OCI-LY7 (cell line): ENCODE data around the gene SPRYD3. TPM values are rescaled to one million over a fixed set of nuclear protein-coding genes. Genes with fewer than 3 reads are reported as not detected.

ENCODE experiments used
- BruUV-seq: library from RNA; stranded (reverse); fragments of 400-500 nt; replicated peaks from 2 replicates; lab custom pipeline; 2021; lab: Mats Ljungman, UMichigan
- CTCF ChIA-PET: fragments of 300-600 bp; sonication (Branson Sonifier 250); formaldehyde crosslinking; loops from one replicate; lab custom pipeline; 2022; ENCODE audit warnings: antibody characterized with exemption; ENCODE audit not compliant: unreplicated experiment; lab: Charles Lee
- POLR2A ChIA-PET: fragments of 300-600 bp; sonication (Branson Sonifier 250); formaldehyde crosslinking; loops from one replicate; lab custom pipeline; 2022; ENCODE audit warnings: antibody characterized with exemption; lab: Charles Lee
- DNase-seq: peaks from one replicate; pipeline ENCODE4 v3.0.0-alpha.2; 2015; ENCODE audit warnings: low spot score
- H2AFZ ChIP-seq: fragments of 200-600 bp; sonication (generic), shearing (Covaris generic); 2 replicates; pipeline ENCODE4 v1.6.1; 2014; ENCODE audit warnings: mild to moderate bottlenecking, antibody characterized with exemption, low read length, moderate library complexity
- H3K27ac ChIP-seq: fragments of 200-600 bp; sonication (generic); 2 replicates; pipeline ENCODE4 v1.5.1; 2014; ENCODE audit warnings: mixed run types, low read depth, mild to moderate bottlenecking, moderate library complexity, low read length, inconsistent platforms; ENCODE audit not compliant: poor library complexity, severe bottlenecking
- H3K36me3 ChIP-seq: fragments of 200-600 bp; sonication (generic); 2 replicates; pipeline ENCODE4 v1.6.1; 2014; ENCODE audit warnings: mild to moderate bottlenecking, antibody characterized with exemption, low read length, moderate library complexity, mixed read lengths; ENCODE audit not compliant: insufficient read depth
- H3K4me1 ChIP-seq: fragments of 200-600 bp; sonication (generic); 2 replicates; pipeline ENCODE4 v1.5.1; 2014; ENCODE audit warnings: mild to moderate bottlenecking, low read length; ENCODE audit not compliant: insufficient read depth, poor library complexity, severe bottlenecking
- H3K4me2 ChIP-seq: fragments of 200-600 bp; sonication (generic); 2 replicates; pipeline ENCODE4 v1.6.1; 2014; ENCODE audit warnings: mild to moderate bottlenecking, low read length
- H3K4me3 ChIP-seq: fragments of 200-600 bp; sonication (generic); 2 replicates; pipeline ENCODE4 v1.5.1; 2014; ENCODE audit warnings: mild to moderate bottlenecking, low read depth, low read length; ENCODE audit not compliant: poor library complexity, severe bottlenecking
- H3K79me2 ChIP-seq: fragments of 200-600 bp; sonication (generic); 2 replicates; pipeline ENCODE4 v1.6.1; 2016; ENCODE audit warnings: low read depth, mild to moderate bottlenecking, low read length, moderate library complexity, mixed read lengths; ENCODE audit not compliant: insufficient read depth
- H3K9me2 ChIP-seq: fragments of 200-600 bp; sonication (generic); 2 replicates; pipeline ENCODE4 v1.6.1; 2016; ENCODE audit warnings: mild to moderate bottlenecking, low read length, mixed read lengths; ENCODE audit not compliant: insufficient read depth
- H3K9me3 ChIP-seq: fragments of 200-600 bp; sonication (generic); 2 replicates; pipeline ENCODE4 v1.6.1; 2014; ENCODE audit warnings: mild to moderate bottlenecking, mixed run types, low read length, mixed read lengths
- H4K20me1 ChIP-seq: fragments of 200-600 bp; sonication (generic); 2 replicates; pipeline ENCODE4 v1.6.1; 2014; ENCODE audit warnings: mild to moderate bottlenecking, antibody characterized with exemption, low read length, moderate library complexity, mixed read lengths; ENCODE audit not compliant: insufficient read depth
- EZH2phosphoT487 ChIP-seq: fragments of 200-600 bp; sonication (generic); IDR thresholded peaks from 2 replicates; pipeline ENCODE4 v1.6.1; 2018; ENCODE audit warnings: low read depth, borderline replicate concordance, mild to moderate bottlenecking, mixed run types, antibody characterized with exemption, low read length, moderate library complexity, mixed read lengths
- intact Hi-C: fragments of 100-400 bp; cut with micrococcal nuclease; formaldehyde crosslinking; loops from one replicate; pipeline ENCODE4 v1.10.0; 2022; ENCODE audit not compliant: unreplicated experiment
- total RNA-seq, 2 experiments: library from RNA; depleted of rRNA in 1 of 2; stranded (reverse); fragments of >200 nt in 1 of 2; shearing (Covaris generic) in 1 of 2; gene quantifications; 2 replicates each; pipeline ENCODE4 v1.2.3, GENCODE V29; 2014 to 2022
- TF ChIP-seq, protein P1 (sequence below): fragments of 200-600 bp; sonication (generic); conservative IDR thresholded peaks from 2 replicates; pipeline ENCODE4 v1.5.1; 2014; ENCODE audit warnings: mild to moderate bottlenecking, antibody characterized with exemption, low read length, moderate library complexity, mixed read lengths

Gene SPRYD3
- total RNA-seq, 2 experiments from 2014 or later, result 7.3 to 20.5 TPM

GRCh38 chr12:53100466-53101151, 21.4 kb upstream of the SPRYD3 start:
- TF ChIP-seq, protein P1, sequence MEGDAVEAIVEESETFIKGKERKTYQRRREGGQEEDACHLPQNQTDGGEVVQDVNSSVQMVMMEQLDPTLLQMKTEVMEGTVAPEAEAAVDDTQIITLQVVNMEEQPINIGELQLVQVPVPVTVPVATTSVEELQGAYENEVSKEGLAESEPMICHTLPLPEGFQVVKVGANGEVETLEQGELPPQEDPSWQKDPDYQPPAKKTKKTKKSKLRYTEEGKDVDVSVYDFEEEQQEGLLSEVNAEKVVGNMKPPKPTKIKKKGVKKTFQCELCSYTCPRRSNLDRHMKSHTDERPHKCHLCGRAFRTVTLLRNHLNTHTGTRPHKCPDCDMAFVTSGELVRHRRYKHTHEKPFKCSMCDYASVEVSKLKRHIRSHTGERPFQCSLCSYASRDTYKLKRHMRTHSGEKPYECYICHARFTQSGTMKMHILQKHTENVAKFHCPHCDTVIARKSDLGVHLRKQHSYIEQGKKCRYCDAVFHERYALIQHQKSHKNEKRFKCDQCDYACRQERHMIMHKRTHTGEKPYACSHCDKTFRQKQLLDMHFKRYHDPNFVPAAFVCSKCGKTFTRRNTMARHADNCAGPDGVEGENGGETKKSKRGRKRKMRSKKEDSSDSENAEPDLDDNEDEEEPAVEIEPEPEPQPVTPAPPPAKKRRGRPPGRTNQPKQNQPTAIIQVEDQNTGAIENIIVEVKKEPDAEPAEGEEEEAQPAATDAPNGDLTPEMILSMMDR, result no peak
- TF ChIP-seq EZH2phosphoT487, result no peak
- Histone ChIP-seq H2AFZ (no peak overlapping the region), H3K9me2 (no peaks in the 10 kb centered on the region), H4K20me1 (no peaks in the 10 kb centered on the region), H3K4me2 (no peak overlapping the region), H3K4me3 (no peak overlapping the region), H3K36me3 (no peaks in the 10 kb centered on the region), H3K9me3 (no peaks in the 10 kb centered on the region), H3K27ac (no peak overlapping the region), H3K79me2 (no peaks in the 10 kb centered on the region), H3K4me1 (peaks cover 45% of the 10 kb centered on the region)
- CTCF ChIA-PET, result interaction anchor here (0.6 to 2.3 kb wide), 2 partner anchors 35 to 119 kb away, joined by 3 to 9 read pairs; no protein-coding TSS in a partner anchor
- no TSS peak for BruUV-seq
- POLR2A ChIA-PET, result interaction anchor here (0.6 to 3.2 kb wide), 2 partner anchors 21 to 101 kb away, joined by 3 to 29 read pairs; partner anchors contain the start of gene SPRYD3
- no peak for DNase-seq
- intact Hi-C loops, result no loop called here

GRCh38 chr12:53099071-53099882, 20.1 kb upstream of the SPRYD3 start:
- H3K4me2 ChIP-seq, result no peak overlapping the region
- no peaks in the 10 kb centered on the region for H4K20me1 ChIP-seq
- no peak overlapping the region for H3K4me3 ChIP-seq
- H3K4me1 ChIP-seq, result peaks cover 40% of the 10 kb centered on the region
- TF ChIP-seq, protein P1, result peak; percentile 96
- no peak for TF ChIP-seq EZH2phosphoT487
- ChIA-PET CTCF (interaction anchor here (1.3 to 2.3 kb wide), 2 partner anchors 20 to 33 kb away, joined by 4 to 9 read pairs; partner anchors contain the start of gene SPRYD3), POLR2A (interaction anchor here (1.4 to 1.5 kb wide), 2 partner anchors 20 to 33 kb away, joined by 3 to 5 read pairs; partner anchors contain the start of gene SPRYD3)
- peak; percentile 77 for DNase-seq
- no peaks in the 10 kb centered on the region for H3K36me3 ChIP-seq
- no TSS peak for BruUV-seq
- no peaks in the 10 kb centered on the region for H3K9me3 ChIP-seq
- H3K27ac ChIP-seq, result no peak overlapping the region
- H3K9me2 ChIP-seq, result no peaks in the 10 kb centered on the region
- H2AFZ ChIP-seq, result no peak overlapping the region; the same call in 1 of the 2 replicates
- no peaks in the 10 kb centered on the region for H3K79me2 ChIP-seq
- intact Hi-C loops, result loop anchor here (1.0 kb wide), 1 partner anchor 33 kb away; no protein-coding TSS in a partner anchor
